Neural progenitor cell (in vitro differentiated cells): ENCODE measurements around the gene NGF. TPM values are rescaled to one million over a fixed set of nuclear protein-coding genes. Genes with fewer than 3 reads are reported as not detected.
A peak's percentile ranks its signal among the peaks of the same experiment; 100 is the strongest.

ENCODE experiments used
- DNase-seq: peaks from one replicate; pipeline ENCODE4 v3.0.0-alpha.2; 2016; ENCODE audit warnings: low spot score
- H2AFZ ChIP-seq: fragments of 200-600 bp; sonication (generic); replicated peaks from 2 replicates; pipeline ENCODE4 v1.6.1; 2016; ENCODE audit warnings: antibody characterized with exemption
- H3F3A ChIP-seq: fragments of 200-600 bp; sonication (generic); 2 replicates; pipeline ENCODE4 v1.6.1; 2016; ENCODE audit warnings: antibody characterized with exemption, low read depth
- H3K27ac ChIP-seq: fragments of 200-600 bp; sonication (generic); 2 replicates; pipeline ENCODE4 v1.5.1; 2016; ENCODE audit warnings: mild to moderate bottlenecking
- H3K27me3 ChIP-seq: fragments of 200-600 bp; sonication (generic); 2 replicates; pipeline ENCODE4 v1.6.1; 2016; ENCODE audit warnings: mild to moderate bottlenecking, moderate library complexity
- H3K36me3 ChIP-seq: fragments of 200-600 bp; sonication (generic); 2 replicates; pipeline ENCODE4 v1.5.1; 2016
- H3K4me1 ChIP-seq: fragments of 200-600 bp; sonication (generic); 2 replicates; pipeline ENCODE4 v1.6.1; 2016; ENCODE audit warnings: mixed run types
- H3K4me2 ChIP-seq: fragments of 200-600 bp; sonication (generic); 2 replicates; pipeline ENCODE4 v1.6.1; 2016
- H3K4me3 ChIP-seq: fragments of 200-600 bp; sonication (generic); 2 replicates; pipeline ENCODE4 v1.5.1; 2016
- H3K79me2 ChIP-seq: fragments of 200-600 bp; sonication (generic); 2 replicates; pipeline ENCODE4 v1.6.1; 2016; ENCODE audit warnings: low read depth
- H3K9ac ChIP-seq: fragments of 200-600 bp; sonication (generic); 2 replicates; pipeline ENCODE4 v1.6.1; 2016
- H3K9me3 ChIP-seq: fragments of 200-600 bp; sonication (generic); 2 replicates; pipeline ENCODE4 v1.5.1; 2016; ENCODE audit warnings: low read depth
- H4K20me1 ChIP-seq: fragments of 200-600 bp; sonication (generic); 2 replicates; pipeline ENCODE4 v1.6.1; 2016; ENCODE audit warnings: low read depth
- H3K27ac Mint-ChIP-seq: 3 replicates; pipeline ENCODE4 v1.8.0; 2021; ENCODE audit warnings: mixed read lengths
- H3K27me3 Mint-ChIP-seq: 2 replicates; pipeline ENCODE4 v1.8.0; 2022; ENCODE audit warnings: low read depth, mild to moderate bottlenecking, inconsistent platforms, moderate library complexity, mixed read lengths; ENCODE audit not compliant: insufficient read depth
- H3K36me3 Mint-ChIP-seq: 3 replicates; pipeline ENCODE4 v1.8.0; 2021; ENCODE audit warnings: mixed read lengths
- H3K4me1 Mint-ChIP-seq: 3 replicates; pipeline ENCODE4 v1.8.0; 2021; ENCODE audit warnings: mixed read lengths
- H3K4me3 Mint-ChIP-seq: 3 replicates; pipeline ENCODE4 v1.8.0; 2021; ENCODE audit warnings: mild to moderate bottlenecking, moderate library complexity, mixed read lengths
- H3K9me3 Mint-ChIP-seq: 3 replicates; pipeline ENCODE4 v1.8.0; 2020; ENCODE audit warnings: mixed read lengths
- CTCF ChIP-seq: fragments of 200-600 bp; sonication (generic); IDR thresholded peaks from 2 replicates; pipeline ENCODE4 v1.5.1; 2017; ENCODE audit warnings: antibody characterized with exemption, mild to moderate bottlenecking
- EZH2 ChIP-seq: fragments of 200-600 bp; sonication (generic); IDR thresholded peaks from 2 replicates; pipeline ENCODE4 v1.6.1; 2017; ENCODE audit warnings: antibody characterized with exemption, mild to moderate bottlenecking, moderate library complexity
- EZH2phosphoT487 ChIP-seq: fragments of 200-600 bp; sonication (generic); IDR thresholded peaks from 2 replicates; pipeline ENCODE4 v1.6.1; 2017; ENCODE audit warnings: antibody characterized with exemption
- total RNA-seq: library from RNA; depleted of rRNA; stranded (reverse); fragments of >200 nt; gene quantifications from 2 replicates; pipeline ENCODE4 v1.2.3, GENCODE V29; 2015; ENCODE audit warnings: low replicate concordance

Gene NGF
- total RNA-seq, 1 donor from 2014 or later: not detected

- Histone ChIP-seq H4K20me1 (no peaks in the 10 kb centered on the region), H3K4me2 (no peak overlapping the region), H3K27me3 (no peaks in the 10 kb centered on the region), H3K9ac (no peak overlapping the region), H3K27ac (no peak overlapping the region), H3K36me3 (no peaks in the 10 kb centered on the region), H3K4me1 (no peaks in the 10 kb centered on the region), H3K79me2 (no peaks in the 10 kb centered on the region), H3K4me3 (no peak overlapping the region), H3K9me3 (peaks cover 3% of the 10 kb centered on the region), H2AFZ (no peak overlapping the region), H3F3A (no peaks in the 10 kb centered on the region)
- Mint-ChIP-seq H3K27me3 (peaks cover 2% of the 10 kb centered on the region), H3K36me3 (no peaks in the 10 kb centered on the region), H3K27ac (no peak overlapping the region), H3K4me1 (no peaks in the 10 kb centered on the region), H3K9me3 (peaks cover 11% of the 10 kb centered on the region), H3K4me3 (no peak overlapping the region)
- no peak for DNase-seq
- TF ChIP-seq EZH2phosphoT487: no peak
- TF ChIP-seq EZH2: no peak
- TF ChIP-seq CTCF: no peak
Observed at GRCh38 chr1:115277276-115277675, 60.8 kb downstream of the NGF start.

- Histone ChIP-seq H3K4me1 (no peaks in the 10 kb centered on the region), H3K27me3 (no peaks in the 10 kb centered on the region), H3K79me2 (no peaks in the 10 kb centered on the region), H3K4me3 (no peak overlapping the region), H3K9me3 (peaks cover 3% of the 10 kb centered on the region), H3K27ac (no peak overlapping the region), H2AFZ (no peak overlapping the region), H3K9ac (no peak overlapping the region), H4K20me1 (no peaks in the 10 kb centered on the region), H3K36me3 (no peaks in the 10 kb centered on the region), H3F3A (no peaks in the 10 kb centered on the region), H3K4me2 (no peak overlapping the region)
- TF ChIP-seq EZH2phosphoT487: no peak
- peak; percentile 65 for TF ChIP-seq CTCF
- TF ChIP-seq EZH2: no peak
- H3K27ac Mint-ChIP-seq: no peak overlapping the region
- DNase-seq: peak; percentile 35
- H3K4me3 Mint-ChIP-seq: no peak overlapping the region
- peaks cover 11% of the 10 kb centered on the region for H3K9me3 Mint-ChIP-seq
- no peaks in the 10 kb centered on the region for H3K36me3 Mint-ChIP-seq
- peaks cover 4% of the 10 kb centered on the region for H3K27me3 Mint-ChIP-seq
- no peaks in the 10 kb centered on the region for H3K4me1 Mint-ChIP-seq
Observed at GRCh38 chr1:115275216-115275615, 62.8 kb downstream of the NGF start.

DNA sequence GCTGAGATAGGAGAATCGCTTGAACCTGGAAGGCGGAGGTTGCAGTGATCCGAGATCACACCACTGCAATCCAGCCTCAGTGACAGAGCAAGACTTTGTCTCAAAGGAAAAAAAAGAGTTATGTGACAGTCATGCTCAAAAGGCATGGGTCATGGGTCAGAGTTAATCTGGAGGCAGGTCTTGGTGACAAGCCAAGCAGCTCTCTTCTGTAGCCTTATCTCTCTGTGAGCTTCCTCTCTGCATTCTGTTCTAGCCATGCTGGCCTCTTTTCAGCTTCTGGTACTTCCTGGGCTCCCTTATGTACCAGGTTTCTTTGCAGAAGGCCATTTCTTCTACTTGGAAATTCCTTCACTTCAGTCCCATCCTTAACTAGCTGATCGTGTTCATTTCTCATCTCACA lies 63.6 kb downstream of the NGF start:
- DNase-seq: no peak
- Mint-ChIP-seq H3K27ac (no peak overlapping the region), H3K4me1 (no peaks in the 10 kb centered on the region), H3K4me3 (no peak overlapping the region), H3K9me3 (peaks cover 11% of the 10 kb centered on the region), H3K36me3 (no peaks in the 10 kb centered on the region), H3K27me3 (peaks cover 4% of the 10 kb centered on the region)
- H3K27ac ChIP-seq: no peak overlapping the region
- no peaks in the 10 kb centered on the region for H3K27me3 ChIP-seq
- H3K4me2 ChIP-seq: no peak overlapping the region
- TF ChIP-seq EZH2 (no peak), CTCF (no peak), EZH2phosphoT487 (no peak)
- no peaks in the 10 kb centered on the region for H3K4me1 ChIP-seq
- peaks cover 3% of the 10 kb centered on the region for H3K9me3 ChIP-seq
- H3F3A ChIP-seq: no peaks in the 10 kb centered on the region
- H3K9ac ChIP-seq: no peak overlapping the region
- no peaks in the 10 kb centered on the region for H4K20me1 ChIP-seq
- no peak overlapping the region for H2AFZ ChIP-seq
- H3K79me2 ChIP-seq: no peaks in the 10 kb centered on the region
- no peak overlapping the region for H3K4me3 ChIP-seq
- no peaks in the 10 kb centered on the region for H3K36me3 ChIP-seq
